T-helper 2 cell treated with Interferon-gamma antibody and Interleukin-4, amounts not matched to agents 5 μg/mL and 100 μg/mL, for 36 hours (primary cell): ENCODE measurements around the gene RMI2.

Source experiments
- DNase-seq: peaks from one replicate; pipeline ENCODE4 v3.0.0; 2021; ENCODE audit warnings: low spot score
- H3K27ac Mint-ChIP-seq: one replicate; pipeline ENCODE4 v1.8.0; 2021; ENCODE audit warnings: mild to moderate bottlenecking, mixed read lengths
- H3K27me3 Mint-ChIP-seq: one replicate; pipeline ENCODE4 v1.8.0; 2021; ENCODE audit warnings: low read depth, mixed read lengths
- H3K36me3 Mint-ChIP-seq: one replicate; pipeline ENCODE4 v1.8.0; 2021; ENCODE audit warnings: low read depth, mixed read lengths
- H3K4me1 Mint-ChIP-seq: one replicate; pipeline ENCODE4 v1.8.0; 2021; ENCODE audit warnings: low read depth, mixed read lengths
- H3K4me3 Mint-ChIP-seq: one replicate; pipeline ENCODE4 v1.8.0; 2022; ENCODE audit warnings: mild to moderate bottlenecking, moderate library complexity, mixed read lengths
- H3K9me3 Mint-ChIP-seq: one replicate; pipeline ENCODE4 v1.8.0; 2021; ENCODE audit warnings: mixed read lengths

The RMI2 gene

DNA sequence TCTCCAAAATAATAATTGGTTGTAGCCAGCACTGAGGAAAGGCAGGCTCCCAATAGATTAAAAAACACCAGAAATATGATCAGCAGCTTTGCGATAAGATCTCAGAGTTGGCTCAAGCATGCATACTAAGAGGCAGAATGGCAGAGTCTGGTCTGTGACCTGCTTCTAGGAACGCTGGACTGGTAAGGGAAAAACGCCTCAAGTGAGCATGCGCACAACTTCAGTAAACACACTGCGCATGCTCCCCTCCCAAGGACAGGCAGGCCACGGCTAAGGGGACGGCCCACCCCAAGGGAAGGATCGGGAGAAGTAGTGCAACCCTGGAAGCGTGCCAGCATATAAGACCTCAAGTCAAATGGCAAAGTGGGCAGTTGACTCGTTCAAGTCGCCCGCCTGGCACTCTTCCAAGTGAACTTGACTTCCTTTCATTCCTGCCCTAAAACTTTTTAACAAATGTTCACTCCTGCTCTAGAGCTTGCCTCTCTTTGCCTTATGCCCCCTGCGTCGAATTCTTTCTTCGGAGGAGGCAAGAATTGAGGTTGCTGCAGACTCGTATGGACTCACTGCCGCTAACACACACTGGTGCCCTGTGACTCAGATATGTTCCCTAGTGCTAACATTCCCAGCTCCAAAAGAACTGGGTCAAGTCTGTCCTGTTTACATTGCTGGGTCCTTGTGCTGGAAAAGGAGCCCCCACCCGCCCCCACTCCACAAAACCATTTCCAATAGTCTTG is 41.7 kb upstream of the RMI2 start:
- Mint-ChIP-seq H3K36me3 (no peaks in the 10 kb centered on the region), H3K9me3 (no peaks in the 10 kb centered on the region), H3K4me3 (no peak overlapping the region), H3K4me1 (peaks cover 13% of the 10 kb centered on the region), H3K27me3 (no peaks in the 10 kb centered on the region), H3K27ac (no peak overlapping the region)
- no peak for DNase-seq

DNA sequence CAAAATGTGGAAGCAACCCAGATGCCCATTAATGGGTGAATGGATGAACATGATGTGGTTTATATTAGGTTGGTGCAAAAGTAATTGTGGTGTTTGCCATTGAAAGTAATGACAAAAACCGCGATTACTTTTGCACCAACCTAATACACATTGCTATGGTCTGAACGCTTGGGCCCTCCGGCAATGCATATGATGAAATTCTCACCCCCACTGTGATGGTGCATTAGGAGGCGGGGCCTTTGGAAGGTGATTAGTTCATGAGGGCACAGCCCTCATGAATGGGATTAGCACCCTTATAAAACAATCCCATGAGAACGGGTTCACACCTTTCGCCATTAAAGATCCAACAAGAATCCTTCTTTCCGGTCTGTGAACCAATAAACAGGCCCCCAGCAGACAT is 38.9 kb upstream of the RMI2 start:
- Mint-ChIP-seq H3K9me3 (no peaks in the 10 kb centered on the region), H3K27me3 (no peaks in the 10 kb centered on the region), H3K36me3 (no peaks in the 10 kb centered on the region), H3K4me1 (peaks cover 26% of the 10 kb centered on the region), H3K27ac (no peak overlapping the region), H3K4me3 (no peak overlapping the region)
- DNase-seq = no peak

DNA sequence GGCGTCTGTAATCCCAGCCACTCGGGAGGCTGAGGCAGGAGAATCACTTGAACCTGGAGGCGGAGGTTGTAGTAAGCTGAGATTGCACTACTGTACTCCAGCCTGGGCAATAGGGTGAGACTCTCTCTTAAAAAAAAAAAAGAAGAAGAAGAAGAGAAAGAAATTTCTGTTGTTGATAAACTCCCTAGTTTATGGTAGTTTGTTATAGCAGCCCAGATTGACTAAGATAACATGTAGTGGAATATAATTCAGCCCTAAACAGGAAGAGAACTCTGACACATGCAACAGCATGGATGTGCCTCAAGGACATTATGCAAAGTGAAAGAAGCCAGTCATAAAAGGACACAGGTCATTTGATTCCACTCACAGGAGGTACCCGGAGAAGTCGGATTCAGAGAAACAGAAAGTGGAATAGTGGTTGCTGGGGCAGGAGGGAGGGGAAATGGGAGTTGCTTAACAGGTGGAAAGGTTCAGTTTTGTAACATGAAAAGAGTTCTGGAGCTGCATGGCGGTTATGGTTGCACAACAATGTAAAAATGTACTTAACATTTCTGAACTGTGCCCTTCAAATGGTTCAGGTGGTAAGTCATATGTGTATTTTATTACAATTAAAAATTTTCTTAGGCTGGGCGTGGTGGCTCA is 38.1 kb upstream of the RMI2 start:
- no peak for DNase-seq
- no peaks in the 10 kb centered on the region for H3K27me3 Mint-ChIP-seq
- H3K4me3 Mint-ChIP-seq = no peak overlapping the region
- no peaks in the 10 kb centered on the region for H3K36me3 Mint-ChIP-seq
- H3K27ac Mint-ChIP-seq = peak overlapping the region; percentile 64
- H3K9me3 Mint-ChIP-seq = no peaks in the 10 kb centered on the region
- peaks cover 31% of the 10 kb centered on the region for H3K4me1 Mint-ChIP-seq

DNA sequence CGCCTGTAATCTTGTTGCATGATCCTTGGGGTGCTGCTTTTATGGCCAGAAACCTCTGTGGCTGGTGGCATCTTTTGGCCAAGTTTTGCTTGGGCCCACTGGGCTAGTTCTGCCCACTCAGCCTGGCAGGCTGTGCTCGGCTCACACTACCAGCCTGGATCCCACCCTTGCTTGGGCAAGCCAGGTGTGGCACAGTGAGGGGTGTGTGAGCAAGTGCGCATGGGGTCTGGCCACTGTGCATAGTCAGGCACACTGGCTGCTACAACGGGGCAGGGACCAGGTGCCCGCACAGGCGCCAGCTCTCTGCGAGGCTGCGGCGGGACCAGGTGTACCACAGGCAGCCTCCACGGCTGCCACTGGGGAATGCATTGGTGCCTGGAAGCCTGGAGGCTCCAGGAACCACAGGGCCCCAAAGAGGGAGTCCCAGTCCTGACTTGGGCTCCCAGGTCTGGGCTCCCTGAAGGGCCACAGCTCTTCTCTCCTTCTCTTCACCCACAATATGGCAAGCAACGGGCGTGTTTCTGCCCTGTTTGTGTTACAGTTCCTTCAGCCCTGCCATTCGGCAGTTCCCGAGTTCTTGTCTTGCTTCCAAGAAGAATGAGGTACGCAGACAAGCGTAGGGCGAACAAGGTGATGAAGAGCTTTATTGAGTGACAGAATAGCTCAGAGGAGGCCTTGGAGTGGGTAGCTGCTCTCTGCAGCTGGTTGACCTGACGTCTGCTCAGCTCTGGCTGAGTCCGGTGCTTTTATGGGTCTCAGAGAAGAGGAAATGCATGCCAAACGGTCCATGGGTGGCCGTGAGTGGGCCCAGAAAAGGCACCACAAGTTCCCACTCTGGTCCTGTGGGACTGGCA is 37.4 kb upstream of the RMI2 start:
- peak overlapping the region; percentile 70 for H3K27ac Mint-ChIP-seq
- no peak overlapping the region for H3K4me3 Mint-ChIP-seq
- no peaks in the 10 kb centered on the region for H3K9me3 Mint-ChIP-seq
- H3K4me1 Mint-ChIP-seq = peaks cover 36% of the 10 kb centered on the region
- no peak for DNase-seq
- no peaks in the 10 kb centered on the region for H3K27me3 Mint-ChIP-seq
- H3K36me3 Mint-ChIP-seq = no peaks in the 10 kb centered on the region

DNA sequence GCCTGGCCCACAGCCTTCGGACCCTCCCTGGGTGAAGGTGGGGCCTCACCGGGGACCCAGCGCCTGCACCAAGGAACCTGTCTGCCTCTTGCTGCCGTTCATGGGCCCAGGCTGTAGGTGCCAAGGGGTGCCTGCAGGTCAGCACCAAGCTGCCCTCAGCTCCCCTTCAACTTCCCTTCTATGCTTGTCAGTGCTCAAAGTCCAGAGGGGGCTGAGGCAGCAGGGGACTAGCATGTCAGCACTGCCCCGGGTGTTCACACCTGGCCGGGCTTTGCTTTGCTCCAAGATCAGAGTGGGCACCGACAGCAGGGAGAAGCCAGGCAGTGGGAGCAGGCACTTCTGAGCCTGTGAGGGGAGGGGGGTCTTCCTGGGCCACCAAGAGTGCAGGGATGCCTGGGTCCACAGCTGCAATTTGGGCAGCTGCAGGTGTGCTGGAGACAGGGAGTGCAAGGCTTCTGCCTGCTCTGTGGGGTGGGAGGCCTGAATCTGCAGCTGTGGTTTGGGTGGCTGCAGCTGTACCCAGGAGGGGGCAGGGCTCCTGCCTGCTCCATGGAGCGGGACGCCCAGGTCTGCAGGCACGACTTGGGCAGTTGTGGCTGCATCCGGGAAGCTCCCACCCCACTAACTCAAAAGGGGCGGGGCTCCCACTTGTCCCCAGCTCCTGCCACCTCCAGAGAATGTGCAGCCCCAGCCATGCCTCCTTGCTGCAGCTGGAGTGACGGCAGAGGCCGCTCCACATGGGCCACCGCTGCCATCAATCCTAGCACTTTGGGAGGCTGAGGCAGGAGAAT is 36.6 kb upstream of the RMI2 start:
- no peak for DNase-seq
- Mint-ChIP-seq H3K27me3 (no peaks in the 10 kb centered on the region), H3K36me3 (no peaks in the 10 kb centered on the region), H3K4me1 (peaks cover 36% of the 10 kb centered on the region), H3K9me3 (no peaks in the 10 kb centered on the region), H3K27ac (no peak overlapping the region), H3K4me3 (no peak overlapping the region)

DNA sequence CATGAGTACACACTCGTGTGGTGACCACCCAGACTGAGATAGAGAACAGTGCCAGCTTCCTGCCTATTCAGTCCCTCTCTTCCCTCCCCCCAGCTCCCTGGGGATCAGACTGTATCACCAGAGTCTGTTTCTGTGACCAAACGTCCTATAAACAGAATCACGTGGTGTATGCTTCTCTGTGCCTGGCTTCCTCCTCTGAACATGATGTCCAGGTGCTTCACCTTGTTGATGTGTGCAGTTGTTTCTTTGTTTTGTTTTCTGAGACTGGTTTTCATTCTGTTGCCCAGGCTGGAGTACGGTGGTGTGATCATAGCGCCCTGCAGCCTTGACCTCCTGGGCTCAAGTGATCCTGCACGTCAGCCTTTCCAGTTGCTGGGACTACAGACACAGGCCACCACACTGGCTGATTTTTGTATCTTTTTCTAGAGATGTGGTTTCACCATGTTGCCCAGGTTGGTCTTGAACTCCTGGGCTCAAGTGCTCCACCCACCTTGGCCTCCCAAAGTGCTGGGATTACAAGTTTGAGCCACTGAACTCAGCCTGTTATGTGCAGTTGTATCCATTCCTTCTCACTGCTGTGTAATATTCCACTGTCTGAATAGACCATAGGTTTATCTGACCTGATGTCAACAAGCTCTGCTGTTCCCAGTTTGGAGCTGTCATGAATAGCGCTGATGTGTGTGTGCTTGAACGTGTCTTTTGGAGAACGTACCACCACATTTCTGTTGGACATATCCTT is 35.2 kb upstream of the RMI2 start:
- Mint-ChIP-seq H3K9me3 (no peaks in the 10 kb centered on the region), H3K4me3 (peak overlapping the region; percentile 75), H3K27ac (peak overlapping the region; percentile 99), H3K27me3 (no peaks in the 10 kb centered on the region), H3K36me3 (no peaks in the 10 kb centered on the region), H3K4me1 (peaks cover 43% of the 10 kb centered on the region)
- DNase-seq = no peak

DNA sequence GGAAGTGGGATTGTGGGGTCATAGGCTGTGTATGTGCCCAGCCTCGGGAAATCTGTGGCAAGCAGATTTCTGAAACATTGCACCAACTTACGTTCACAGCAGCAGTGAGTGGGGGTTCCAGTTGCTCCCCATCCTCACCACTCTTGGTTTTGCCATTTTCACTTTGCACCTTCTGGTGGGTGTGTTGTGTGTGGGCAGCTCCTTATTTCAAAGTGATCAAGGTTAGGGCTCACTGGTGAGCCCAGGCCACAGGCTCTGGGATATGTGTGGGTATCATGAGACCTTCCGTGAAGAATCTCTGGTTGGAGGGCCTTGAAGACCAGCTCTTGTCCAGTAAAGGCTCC is 34.7 kb upstream of the RMI2 start:
- peak overlapping the region; percentile 99 for H3K27ac Mint-ChIP-seq
- H3K36me3 Mint-ChIP-seq = no peaks in the 10 kb centered on the region
- H3K27me3 Mint-ChIP-seq = no peaks in the 10 kb centered on the region
- no peak for DNase-seq
- peaks cover 43% of the 10 kb centered on the region for H3K4me1 Mint-ChIP-seq
- H3K4me3 Mint-ChIP-seq = peak overlapping the region; percentile 75
- no peaks in the 10 kb centered on the region for H3K9me3 Mint-ChIP-seq

DNA sequence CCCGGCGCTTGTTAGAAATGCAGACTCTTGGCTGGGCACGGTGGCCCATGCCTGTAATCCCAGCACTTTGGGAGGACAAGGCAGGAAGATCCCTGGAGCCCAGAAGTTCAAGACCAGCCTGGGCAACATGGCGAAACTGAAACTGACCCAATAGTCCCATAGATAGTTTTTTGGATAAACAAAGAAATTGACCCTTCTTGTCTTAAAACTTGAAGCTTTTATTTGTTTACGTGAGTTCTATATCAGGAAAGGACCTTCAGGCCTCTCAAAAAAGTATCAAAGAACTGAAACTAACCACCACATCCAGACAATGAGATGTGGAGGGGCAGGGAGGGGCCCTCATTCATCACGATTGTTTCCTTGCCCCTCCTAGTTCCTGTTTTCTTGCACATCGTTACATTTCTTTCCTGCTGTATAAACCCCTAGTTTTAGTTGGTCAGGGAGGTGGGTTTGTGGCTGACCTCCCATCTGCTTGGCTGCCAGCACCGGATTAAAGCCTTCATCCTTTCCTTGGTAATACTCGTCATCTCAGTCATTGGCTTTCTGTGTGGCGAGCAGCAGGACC is 34.2 kb upstream of the RMI2 start:
- Mint-ChIP-seq H3K27me3 (no peaks in the 10 kb centered on the region), H3K36me3 (no peaks in the 10 kb centered on the region), H3K9me3 (no peaks in the 10 kb centered on the region), H3K4me3 (peak overlapping the region; percentile 75), H3K27ac (peak overlapping the region; percentile 99), H3K4me1 (peaks cover 43% of the 10 kb centered on the region)
- peak; percentile 44 for DNase-seq

DNA sequence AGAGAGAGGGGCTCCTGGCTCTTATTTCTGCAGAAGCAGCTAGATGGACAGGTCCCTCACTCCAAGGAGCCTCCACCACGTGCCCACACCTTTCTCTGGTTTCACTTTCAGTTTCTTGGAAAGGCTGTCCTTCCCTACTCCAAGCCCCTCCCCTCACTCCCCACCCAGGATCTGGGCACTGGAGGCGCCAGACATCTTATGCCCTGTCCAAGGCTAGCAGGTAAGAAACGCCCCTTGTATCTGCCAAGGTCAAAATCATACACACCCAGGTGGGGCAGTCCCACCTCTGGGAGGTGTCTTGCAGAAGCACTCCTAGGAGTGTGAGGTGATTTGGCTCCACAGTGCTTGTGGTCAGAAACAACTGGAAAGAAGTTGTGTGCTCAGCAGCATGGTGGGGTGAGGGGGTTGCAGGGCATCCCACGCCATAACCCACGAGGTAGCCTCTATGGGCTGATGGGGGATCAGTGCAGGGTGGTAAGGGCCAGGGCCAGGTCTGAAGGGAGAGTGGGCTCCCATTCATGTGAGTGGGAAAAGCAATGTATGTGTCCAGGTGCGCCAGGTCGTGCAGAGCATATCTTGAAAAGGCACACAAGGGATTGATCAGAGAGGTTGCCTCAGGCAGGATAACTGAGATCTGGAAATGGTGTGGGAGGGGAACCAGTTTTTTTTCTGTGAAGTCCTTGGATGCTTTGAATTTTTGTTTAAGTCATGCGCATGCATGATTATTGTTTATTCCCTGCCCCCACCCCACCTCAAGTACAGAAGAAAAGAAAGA is 32.4 kb upstream of the RMI2 start:
- H3K4me3 Mint-ChIP-seq = peak overlapping the region; percentile 47
- H3K27ac Mint-ChIP-seq = peak overlapping the region; percentile 77
- H3K27me3 Mint-ChIP-seq = no peaks in the 10 kb centered on the region
- no peaks in the 10 kb centered on the region for H3K9me3 Mint-ChIP-seq
- DNase-seq = no peak
- peaks cover 45% of the 10 kb centered on the region for H3K4me1 Mint-ChIP-seq
- no peaks in the 10 kb centered on the region for H3K36me3 Mint-ChIP-seq

DNA sequence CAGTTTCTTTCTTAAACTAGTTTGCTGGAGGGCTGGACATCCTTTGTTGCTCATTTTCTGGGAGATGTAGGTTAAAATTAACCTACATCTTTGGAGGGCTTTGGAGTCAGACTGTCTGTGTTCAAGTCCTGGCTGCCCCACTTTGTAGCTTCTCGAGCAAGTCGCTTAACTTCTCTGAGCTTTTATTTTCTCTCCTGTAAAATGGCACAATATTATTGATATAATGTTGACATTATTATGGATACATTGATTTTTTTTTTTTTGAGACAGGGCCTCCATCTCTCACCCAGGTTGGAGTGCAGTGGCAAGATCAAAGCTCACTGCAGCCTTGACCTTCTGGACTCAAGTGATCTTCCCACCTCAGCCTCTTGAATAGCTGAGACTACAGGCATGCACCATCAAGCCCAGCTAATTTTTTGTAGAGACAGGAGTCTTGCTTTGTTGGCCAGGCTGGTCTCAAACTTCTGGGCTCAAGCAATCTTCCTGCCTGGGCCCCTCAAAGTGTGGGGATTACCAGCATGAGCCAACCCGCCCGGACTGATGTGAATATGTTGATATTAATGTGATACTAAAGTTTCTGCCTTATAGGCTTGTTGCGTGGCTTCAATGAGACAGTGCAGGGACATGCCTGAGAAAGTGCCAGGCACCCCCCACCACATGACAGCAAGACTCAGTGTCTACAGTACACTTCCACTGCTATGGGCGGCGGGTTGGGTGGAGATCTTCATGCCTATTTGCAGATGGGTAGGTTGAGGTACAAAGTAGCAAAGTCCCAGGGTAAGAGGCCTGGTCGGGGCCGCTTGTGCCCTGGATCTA is 31.6 kb upstream of the RMI2 start:
- Mint-ChIP-seq H3K4me1 (peaks cover 45% of the 10 kb centered on the region), H3K9me3 (no peaks in the 10 kb centered on the region), H3K36me3 (no peaks in the 10 kb centered on the region), H3K27me3 (no peaks in the 10 kb centered on the region), H3K27ac (peak overlapping the region; percentile 77), H3K4me3 (no peak overlapping the region)
- no peak for DNase-seq

DNA sequence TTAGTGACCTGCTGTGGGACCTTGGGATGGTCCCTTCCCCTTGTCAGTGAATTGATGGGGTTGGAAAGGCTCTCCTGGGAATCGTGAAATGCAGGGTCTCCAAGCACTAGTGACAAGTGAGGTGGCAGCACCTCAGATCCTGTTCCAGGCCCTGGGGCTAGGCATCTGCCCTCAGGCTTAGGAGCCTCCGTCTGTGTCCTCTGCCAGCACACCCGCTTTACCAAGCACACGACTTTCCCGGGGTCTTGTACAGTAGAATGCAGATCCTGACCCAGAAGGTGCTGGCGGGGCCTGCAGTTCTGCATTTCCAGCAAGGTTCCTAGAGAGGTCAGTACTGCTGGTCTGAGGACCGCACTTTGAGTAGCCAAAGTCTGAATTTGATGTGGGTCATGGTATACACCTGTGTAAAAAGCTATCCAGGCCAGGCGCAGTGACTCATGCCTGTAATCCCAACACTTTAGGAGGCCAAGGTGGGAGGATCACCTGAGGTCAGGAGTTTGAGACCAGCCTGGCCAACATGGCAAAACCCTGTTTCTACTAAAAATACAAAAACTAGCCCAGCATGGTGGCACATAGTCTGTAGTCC is 30.9 kb upstream of the RMI2 start:
- Mint-ChIP-seq H3K9me3 (no peaks in the 10 kb centered on the region), H3K4me1 (peaks cover 45% of the 10 kb centered on the region), H3K27me3 (no peaks in the 10 kb centered on the region), H3K36me3 (no peaks in the 10 kb centered on the region), H3K4me3 (no peak overlapping the region), H3K27ac (no peak overlapping the region)
- DNase-seq = no peak

DNA sequence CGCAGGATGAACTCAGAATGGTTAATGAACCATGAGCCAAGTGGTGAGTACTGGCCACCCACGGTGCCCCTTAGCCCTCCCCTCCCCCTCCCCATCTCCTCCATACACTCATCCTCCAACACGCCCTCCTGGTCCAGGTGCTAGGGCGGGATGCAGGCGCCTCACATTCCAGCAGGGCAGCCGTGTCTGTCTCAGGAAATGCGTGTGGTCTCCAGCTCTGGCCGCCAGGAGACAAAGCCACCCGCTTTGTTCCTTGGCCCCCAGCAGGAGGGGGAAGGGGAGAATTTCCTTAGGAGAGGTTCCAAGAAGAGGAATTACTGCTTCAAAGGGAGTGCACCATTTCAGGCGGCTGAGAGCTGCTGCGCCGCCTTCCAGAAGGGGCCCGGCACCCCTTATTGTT is 29.7 kb upstream of the RMI2 start:
- Mint-ChIP-seq H3K4me3 (no peak overlapping the region), H3K27me3 (no peaks in the 10 kb centered on the region), H3K27ac (no peak overlapping the region), H3K36me3 (no peaks in the 10 kb centered on the region), H3K9me3 (no peaks in the 10 kb centered on the region), H3K4me1 (peaks cover 36% of the 10 kb centered on the region)
- DNase-seq = no peak
